ENCODE results near the gene KIF26A.

DNA sequence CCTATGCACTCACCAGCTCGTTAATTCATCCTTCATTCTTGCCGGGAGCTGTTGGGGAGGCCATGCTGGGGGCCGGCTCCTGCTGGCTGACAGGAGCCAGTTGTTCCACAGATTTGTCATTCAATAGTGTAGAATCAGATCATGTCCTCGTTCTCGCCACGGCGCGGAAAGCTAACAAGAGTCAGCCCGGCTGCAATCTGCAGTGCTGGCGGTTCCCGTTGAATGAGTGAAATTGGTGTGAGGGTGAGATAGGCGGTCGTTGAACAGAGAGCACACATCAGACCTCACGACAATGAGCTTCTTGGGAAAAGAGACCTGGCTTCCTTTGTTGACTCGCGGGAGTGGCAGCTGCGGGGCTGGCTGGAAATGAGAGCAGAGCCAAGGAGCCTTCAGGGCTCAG is 57.5 kb downstream of the KIF26A start:
- TF ChIP-seq, protein P1, sequence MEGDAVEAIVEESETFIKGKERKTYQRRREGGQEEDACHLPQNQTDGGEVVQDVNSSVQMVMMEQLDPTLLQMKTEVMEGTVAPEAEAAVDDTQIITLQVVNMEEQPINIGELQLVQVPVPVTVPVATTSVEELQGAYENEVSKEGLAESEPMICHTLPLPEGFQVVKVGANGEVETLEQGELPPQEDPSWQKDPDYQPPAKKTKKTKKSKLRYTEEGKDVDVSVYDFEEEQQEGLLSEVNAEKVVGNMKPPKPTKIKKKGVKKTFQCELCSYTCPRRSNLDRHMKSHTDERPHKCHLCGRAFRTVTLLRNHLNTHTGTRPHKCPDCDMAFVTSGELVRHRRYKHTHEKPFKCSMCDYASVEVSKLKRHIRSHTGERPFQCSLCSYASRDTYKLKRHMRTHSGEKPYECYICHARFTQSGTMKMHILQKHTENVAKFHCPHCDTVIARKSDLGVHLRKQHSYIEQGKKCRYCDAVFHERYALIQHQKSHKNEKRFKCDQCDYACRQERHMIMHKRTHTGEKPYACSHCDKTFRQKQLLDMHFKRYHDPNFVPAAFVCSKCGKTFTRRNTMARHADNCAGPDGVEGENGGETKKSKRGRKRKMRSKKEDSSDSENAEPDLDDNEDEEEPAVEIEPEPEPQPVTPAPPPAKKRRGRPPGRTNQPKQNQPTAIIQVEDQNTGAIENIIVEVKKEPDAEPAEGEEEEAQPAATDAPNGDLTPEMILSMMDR (conservative IDR thresholded peaks at IDR 0.05) = no peak
- no peak for TF ChIP-seq ZFX (IDR thresholded peaks at IDR 0.05)
